ENCODE measurements around the gene TCHP.
A peak's percentile ranks its signal among the peaks of the same experiment; 100 is the strongest.
"Not testable (repeated sequence)": the region's sequence is repeated elsewhere in the genome, so short reads cannot be mapped to it uniquely, and the experiment has no call there.

TCHP gene, protein sequence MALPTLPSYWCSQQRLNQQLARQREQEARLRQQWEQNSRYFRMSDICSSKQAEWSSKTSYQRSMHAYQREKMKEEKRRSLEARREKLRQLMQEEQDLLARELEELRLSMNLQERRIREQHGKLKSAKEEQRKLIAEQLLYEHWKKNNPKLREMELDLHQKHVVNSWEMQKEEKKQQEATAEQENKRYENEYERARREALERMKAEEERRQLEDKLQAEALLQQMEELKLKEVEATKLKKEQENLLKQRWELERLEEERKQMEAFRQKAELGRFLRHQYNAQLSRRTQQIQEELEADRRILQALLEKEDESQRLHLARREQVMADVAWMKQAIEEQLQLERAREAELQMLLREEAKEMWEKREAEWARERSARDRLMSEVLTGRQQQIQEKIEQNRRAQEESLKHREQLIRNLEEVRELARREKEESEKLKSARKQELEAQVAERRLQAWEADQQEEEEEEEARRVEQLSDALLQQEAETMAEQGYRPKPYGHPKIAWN

DNA sequence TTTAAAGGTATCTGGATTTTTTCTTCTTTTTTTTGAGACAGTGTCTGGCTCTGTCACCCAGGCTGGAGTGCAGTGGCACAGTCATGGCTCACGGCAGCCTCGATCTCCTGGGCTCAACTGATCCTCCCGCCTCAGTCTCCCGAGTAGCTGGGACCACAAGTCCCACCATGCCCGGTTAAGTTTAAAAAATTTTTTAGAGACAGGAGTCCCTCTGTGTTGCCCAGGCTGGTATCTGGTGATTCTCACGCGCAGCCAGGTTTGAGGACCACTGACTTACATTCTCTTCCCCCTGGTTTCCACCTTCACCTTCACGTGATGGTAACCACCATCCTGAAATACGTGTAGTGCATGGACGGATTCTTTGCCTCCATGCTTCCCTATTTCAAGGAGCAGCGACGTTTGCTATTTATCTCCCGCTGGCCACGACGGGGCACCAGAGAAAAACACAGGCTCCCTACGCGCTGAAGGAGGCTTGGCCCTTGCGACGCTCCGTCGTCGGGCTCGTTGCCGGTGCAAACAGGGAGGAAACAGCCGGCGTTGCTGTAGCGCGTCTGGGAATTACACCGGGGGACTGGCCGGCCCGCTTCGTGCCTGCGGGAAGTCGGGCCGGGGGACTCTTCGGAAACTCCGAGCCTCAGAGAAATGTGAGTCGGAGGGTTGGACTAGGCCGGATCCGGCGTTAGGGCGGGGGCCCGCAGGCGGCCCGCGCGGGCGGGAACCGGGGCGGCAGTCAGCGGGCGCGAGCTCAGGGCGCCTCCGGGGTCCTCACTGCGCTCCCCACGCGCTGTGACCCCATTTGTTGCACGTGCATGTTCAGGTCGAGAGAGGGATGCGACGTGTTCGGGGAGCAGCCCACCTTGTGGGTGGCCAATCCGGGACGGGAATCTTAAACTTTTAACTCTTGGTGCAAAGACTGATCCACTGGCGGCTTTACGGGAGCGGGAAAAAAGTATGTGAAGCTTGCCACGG lies at the start of gene TCHP:
Gene TCHP, plus strand, starts transcription at position 492 of the 969 bp plus-strand sequence. CDS start 2,753 bp downstream, outside the sequence.
- DNase-seq = peak; percentile 71 to 90

DNA sequence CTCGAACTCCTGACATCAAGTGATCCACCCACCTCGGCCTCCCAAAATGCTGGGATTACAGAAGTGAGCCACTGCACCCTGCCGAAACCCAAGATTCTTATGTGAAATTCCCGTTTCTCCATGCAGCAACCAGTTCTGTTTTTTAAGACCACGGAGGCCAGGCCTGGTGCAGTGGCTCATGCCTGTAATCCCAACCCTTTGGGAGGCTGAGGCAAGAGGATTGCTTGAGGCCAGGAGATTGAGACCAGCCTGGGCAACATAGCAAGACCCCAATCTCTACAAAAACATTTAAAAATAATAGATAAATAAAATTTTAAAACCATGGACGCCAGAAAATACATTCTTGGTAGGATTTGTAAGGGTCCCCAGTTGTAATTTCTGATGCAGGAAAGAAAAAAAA lies 49.6 kb upstream of the TCHP start:
- not testable (repeated sequence) for DNase-seq

- no peak for DNase-seq
These were observed 44.7 kb upstream of the TCHP start for GRCh38 chr12:109855377-109855776.

DNA sequence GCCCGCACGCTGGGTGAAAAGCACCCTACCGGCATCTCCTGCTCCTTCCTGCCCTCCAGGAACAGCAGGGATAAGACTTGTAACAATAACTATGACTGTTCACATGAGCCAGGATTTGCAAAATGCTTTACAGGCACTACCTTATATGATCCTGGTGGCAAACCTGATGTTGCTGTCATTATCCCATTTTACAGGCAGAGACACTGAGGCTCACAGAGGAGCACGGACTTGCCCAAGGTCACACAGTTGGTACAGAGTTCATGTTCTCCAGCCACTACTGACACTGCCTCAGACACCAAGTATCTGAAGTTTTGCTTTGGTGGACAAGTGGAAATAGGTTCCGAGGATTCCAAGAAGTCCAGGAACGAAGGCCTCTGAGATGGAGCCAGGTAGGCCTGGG lies 42.4 kb upstream of the TCHP start:
- DNase-seq = no peak

GRCh38 chr12:109858764-109859163 lies 41.3 kb upstream of the TCHP start:
- DNase-seq = no peak

GRCh38 chr12:109860977-109861376 lies 39.1 kb upstream of the TCHP start:
- no peak for DNase-seq

- no peak for DNase-seq
These were observed 38.3 kb upstream of the TCHP start for GRCh38 chr12:109861689-109862314.

GRCh38 chr12:109862491-109862890 lies 37.6 kb upstream of the TCHP start:
- DNase-seq = not testable (repeated sequence)

- no peak for DNase-seq
These were observed 36.0 kb upstream of the TCHP start for GRCh38 chr12:109863847-109864712.

DNA sequence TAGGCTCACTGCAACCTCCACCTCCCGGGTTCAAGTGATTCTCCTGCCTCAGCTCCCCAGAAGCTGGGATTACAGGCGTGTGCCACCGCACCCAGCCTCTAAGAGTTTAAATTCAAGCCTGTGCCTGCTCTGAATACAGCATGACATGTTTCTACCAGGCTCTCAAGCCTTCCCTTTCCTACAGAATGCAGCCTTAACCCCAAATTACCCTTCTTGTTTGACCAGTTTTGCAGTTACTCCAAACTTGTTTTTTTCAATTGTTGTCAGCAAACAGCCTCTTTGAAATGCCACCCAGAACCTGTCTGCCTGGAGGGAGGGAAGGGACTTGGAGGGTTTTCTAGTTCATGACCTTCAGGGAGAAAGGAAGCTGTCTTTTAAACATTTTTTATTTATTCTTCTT lies 35.2 kb upstream of the TCHP start:
- no peak for DNase-seq

DNA sequence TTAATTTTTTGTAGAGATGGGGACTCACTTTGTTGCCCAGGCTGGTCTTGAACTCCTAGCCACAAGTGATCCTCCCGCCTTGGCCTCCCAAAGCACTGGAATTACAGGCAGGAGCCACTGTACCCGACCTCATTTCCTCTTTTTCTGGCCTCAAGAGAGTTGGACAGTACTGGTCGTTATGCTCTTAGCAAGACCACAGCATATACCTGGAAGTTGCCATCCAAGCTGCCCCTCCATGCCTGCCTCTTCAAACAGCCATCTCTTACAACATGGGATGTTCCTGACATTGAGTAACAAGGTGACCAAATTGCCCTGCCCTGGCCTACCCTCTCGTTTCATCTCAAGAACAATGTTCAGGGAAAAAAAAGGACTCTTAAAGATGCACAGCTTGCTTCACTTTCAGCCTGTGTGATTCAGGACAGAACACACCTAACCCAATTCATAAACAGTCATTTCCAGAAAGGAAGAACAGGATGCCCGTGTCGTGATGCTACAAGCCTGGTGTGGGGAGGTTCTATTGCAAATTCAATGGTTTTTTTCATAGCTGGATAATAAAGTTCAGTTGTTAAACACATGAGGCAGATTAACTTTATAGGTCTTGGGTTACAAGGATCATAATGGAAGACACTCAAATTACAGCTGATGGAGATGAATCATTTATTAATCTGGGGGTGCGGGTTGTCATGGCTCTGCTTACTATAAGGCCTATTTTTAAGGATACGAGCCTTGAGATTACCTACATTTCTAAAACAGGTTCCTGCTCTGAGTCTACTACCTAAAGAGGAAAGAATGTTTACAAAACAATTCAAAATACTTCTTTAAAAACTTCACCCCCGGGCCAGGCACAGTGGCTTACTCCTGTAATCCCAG lies 31.7 kb upstream of the TCHP start:
- no peak for DNase-seq

GRCh38 chr12:109870648-109871047 lies 29.4 kb upstream of the TCHP start:
- no peak for DNase-seq

DNA sequence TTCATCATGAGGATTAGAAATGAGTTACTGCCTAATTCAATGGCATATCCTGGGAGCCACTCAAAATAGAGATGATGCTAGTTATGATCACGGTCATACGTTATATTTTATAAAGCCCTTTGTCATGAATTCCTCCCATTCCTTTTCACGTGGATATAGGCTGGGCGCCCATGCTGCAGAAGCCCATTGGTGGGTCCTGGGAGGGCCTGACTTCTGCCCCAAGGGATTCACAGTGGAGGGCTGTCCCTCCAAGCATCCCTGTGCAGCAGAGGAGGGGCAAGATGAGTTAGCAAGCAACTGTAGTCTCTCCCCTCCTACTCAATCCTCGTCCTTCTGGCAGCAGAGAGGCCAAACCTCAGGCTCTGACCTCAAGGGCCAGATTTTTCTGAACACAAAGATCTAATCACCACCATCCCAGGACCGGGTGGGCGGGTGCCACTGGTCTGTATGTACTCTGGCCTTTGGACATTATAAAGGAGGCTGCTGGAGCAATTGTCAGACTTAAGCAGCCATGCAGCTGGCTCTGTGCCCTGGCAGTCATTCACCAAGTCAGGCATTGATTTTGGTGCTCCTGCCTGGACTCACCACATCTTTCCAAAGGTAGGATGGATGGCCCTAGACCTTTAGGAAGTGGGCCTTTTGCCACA lies 28.3 kb upstream of the TCHP start:
- DNase-seq = no peak

DNA sequence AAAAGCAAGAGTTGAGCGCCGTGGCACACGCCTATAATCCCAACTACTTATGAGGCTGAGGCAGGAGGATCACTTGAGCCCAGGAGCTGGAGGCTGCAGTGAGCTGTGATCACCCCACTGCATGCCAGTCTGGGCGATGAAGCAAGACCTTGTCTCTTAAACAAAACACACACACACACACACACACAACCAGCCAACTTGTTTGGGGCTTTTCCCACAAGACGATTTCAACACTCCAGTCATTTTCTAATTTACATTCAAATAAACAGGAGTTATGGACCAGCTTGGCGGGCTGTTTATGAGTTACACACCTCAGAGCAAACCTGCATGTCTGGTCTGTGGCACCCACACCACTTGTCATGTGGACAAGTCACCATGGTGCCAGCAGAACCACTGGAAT lies 26.4 kb upstream of the TCHP start:
- no peak for DNase-seq

- peak in 1 of 2 experiments; percentile 20 for DNase-seq
These were observed 24.4 kb upstream of the TCHP start for GRCh38 chr12:109875572-109876131.

DNA sequence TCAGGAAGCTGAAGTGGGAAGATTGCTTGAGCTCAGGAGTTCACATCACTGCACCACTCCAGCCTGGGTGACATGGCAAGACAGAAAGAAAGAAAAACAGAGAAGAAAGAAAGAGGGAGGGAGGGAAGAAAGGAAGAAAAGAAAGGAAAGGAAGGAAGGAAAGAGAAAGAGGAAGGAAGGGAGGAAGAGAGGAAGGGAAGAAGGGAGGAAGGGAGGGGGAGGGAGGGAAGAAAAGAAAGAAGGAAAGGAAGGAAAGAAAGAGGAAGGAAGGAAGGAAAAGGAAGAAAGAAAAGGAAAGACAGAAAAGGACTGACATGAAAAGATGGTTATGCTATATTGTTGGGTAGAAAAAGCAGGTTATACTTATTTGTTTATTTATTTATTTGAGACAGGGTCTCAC lies 23.7 kb upstream of the TCHP start:
- no peak for DNase-seq

DNA sequence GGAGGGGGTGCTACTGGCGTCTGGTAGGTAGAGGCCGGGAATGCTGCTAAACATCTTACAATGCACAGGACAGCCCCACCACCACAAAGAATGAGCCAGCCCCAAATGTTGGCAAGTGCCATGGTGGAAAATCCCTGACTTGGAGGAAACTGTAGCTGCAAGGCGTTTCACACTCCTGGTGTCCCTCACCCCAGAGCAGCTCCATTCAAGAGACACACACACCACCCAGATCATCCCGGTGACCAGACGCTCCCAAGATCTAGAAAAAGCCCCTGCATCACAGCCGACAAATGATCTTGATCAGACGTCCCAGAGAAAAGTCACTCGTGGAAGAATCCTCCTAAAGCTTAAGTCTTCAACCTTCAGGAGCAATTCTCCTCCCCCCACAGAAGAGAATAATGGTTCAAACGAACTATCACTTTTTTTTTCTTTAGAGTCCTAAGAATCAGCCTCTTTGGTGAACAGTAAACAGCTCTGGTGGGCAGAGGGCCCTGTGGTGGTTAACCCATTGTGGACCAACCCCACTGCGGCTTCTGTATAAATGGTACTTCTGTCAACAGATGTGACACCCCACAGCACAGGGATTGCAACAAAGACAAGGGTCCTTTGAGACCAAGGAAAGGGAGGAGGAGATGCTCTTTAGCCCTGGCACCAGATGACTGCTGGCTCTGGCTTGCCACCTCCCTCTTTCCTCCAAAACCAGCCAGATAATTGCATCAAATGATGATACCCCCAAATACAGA lies 22.4 kb upstream of the TCHP start:
- no peak for DNase-seq

GRCh38 chr12:109878247-109878625 lies 21.8 kb upstream of the TCHP start:
- DNase-seq = no peak

GRCh38 chr12:109878749-109879148 lies 21.3 kb upstream of the TCHP start:
- DNase-seq = no peak
